H9 (cell line): ENCODE data around the gene SYCN. TPM values are rescaled to one million over a fixed set of nuclear protein-coding genes. Genes with fewer than 3 reads are reported as not detected.

Source experiments
- DNase-seq: peaks from one replicate; pipeline ENCODE4 v3.0.0-alpha.2; 2017
- H2AFZ ChIP-seq: one replicate; pipeline ENCODE4 v1.6.1; 2013; ENCODE audit warnings: mild to moderate bottlenecking, low read length, control low read depth, moderate library complexity
- H2AK5ac ChIP-seq: 2 replicates; pipeline ENCODE4 v1.6.1; 2013; ENCODE audit warnings: low read length, control low read depth, mixed read lengths; ENCODE audit not compliant: insufficient read length
- H2BK120ac ChIP-seq: one replicate; pipeline ENCODE4 v1.6.1; 2013; ENCODE audit warnings: low read depth, mild to moderate bottlenecking, low read length, control low read depth, inconsistent platforms; ENCODE audit not compliant: poor library complexity, severe bottlenecking
- H2BK12ac ChIP-seq: 2 replicates; pipeline ENCODE4 v1.6.1; 2013; ENCODE audit warnings: low read length, control low read depth, mixed read lengths, low read depth; ENCODE audit not compliant: insufficient read length
- H2BK15ac ChIP-seq: 2 replicates; pipeline ENCODE4 v1.6.1; 2013; ENCODE audit warnings: low read depth, low read length, control low read depth
- H2BK20ac ChIP-seq: one replicate; pipeline ENCODE4 v1.6.1; 2013; ENCODE audit warnings: low read depth, mild to moderate bottlenecking, low read length, control low read depth, inconsistent platforms; ENCODE audit not compliant: poor library complexity, severe bottlenecking
- H2BK5ac ChIP-seq: 2 replicates; pipeline ENCODE4 v1.6.1; 2013; ENCODE audit warnings: low read length, control low read depth, mixed read lengths; ENCODE audit not compliant: insufficient read length
- H3K14ac ChIP-seq: 2 replicates; pipeline ENCODE4 v1.6.1; 2013; ENCODE audit warnings: low read length, control low read depth; ENCODE audit not compliant: insufficient read depth
- H3K18ac ChIP-seq: 2 replicates; pipeline ENCODE4 v1.6.1; 2013; ENCODE audit warnings: low read depth, mild to moderate bottlenecking, mixed read lengths, low read length, control low read depth; ENCODE audit not compliant: insufficient read length
- H3K23ac ChIP-seq: 2 replicates; pipeline ENCODE4 v1.6.1; 2013; ENCODE audit warnings: low read length, control low read depth, mixed read lengths, low read depth; ENCODE audit not compliant: insufficient read length
- H3K23me2 ChIP-seq: 2 replicates; pipeline ENCODE4 v1.6.1; 2013; ENCODE audit warnings: low read depth, mild to moderate bottlenecking, mixed read lengths, low read length, control low read depth; ENCODE audit not compliant: insufficient read length, poor library complexity, severe bottlenecking
- H3K27ac ChIP-seq: 2 replicates; pipeline ENCODE4 v1.5.1; 2013; ENCODE audit warnings: low read length, control low read depth, mixed read lengths, low read depth; ENCODE audit not compliant: insufficient read length
- H3K27me3 ChIP-seq: 2 replicates; pipeline ENCODE4 v1.6.1; 2013; ENCODE audit warnings: low read length, control low read depth, inconsistent platforms; ENCODE audit not compliant: insufficient read depth
- H3K4ac ChIP-seq: 2 replicates; pipeline ENCODE4 v1.6.1; 2013; ENCODE audit warnings: low read depth, mild to moderate bottlenecking, control low read depth, inconsistent platforms, low read length, moderate library complexity
- H3K4me1 ChIP-seq: 2 replicates; pipeline ENCODE4 v1.6.1; 2013; ENCODE audit warnings: low read length, control low read depth, inconsistent platforms; ENCODE audit not compliant: insufficient read depth
- H3K4me2 ChIP-seq: 2 replicates; pipeline ENCODE4 v1.6.1; 2013; ENCODE audit warnings: low read length, control low read depth, mixed read lengths; ENCODE audit not compliant: insufficient read length, insufficient read depth
- H3K56ac ChIP-seq: 2 replicates; pipeline ENCODE4 v1.6.1; 2013; ENCODE audit warnings: low read depth, mild to moderate bottlenecking, mixed read lengths, low read length, control low read depth; ENCODE audit not compliant: insufficient read length
- H3K79me1 ChIP-seq: 2 replicates; pipeline ENCODE4 v1.6.1; 2013; ENCODE audit warnings: low read depth, mild to moderate bottlenecking, moderate library complexity, low read length, control low read depth, inconsistent platforms; ENCODE audit not compliant: insufficient read depth, poor library complexity, severe bottlenecking
- H3K79me2 ChIP-seq: 2 replicates; pipeline ENCODE4 v1.6.1; 2013; ENCODE audit warnings: low read length, control low read depth, inconsistent platforms; ENCODE audit not compliant: insufficient read depth
- H3K9ac ChIP-seq: 2 replicates; pipeline ENCODE4 v1.6.1; 2013; ENCODE audit warnings: low read length, control low read depth, mixed read lengths; ENCODE audit not compliant: insufficient read length; ENCODE audit errors: extremely low read depth
- H3K9me3 ChIP-seq: one replicate; pipeline ENCODE4 v1.6.1; 2013; ENCODE audit warnings: low read depth, low read length, inconsistent platforms; ENCODE audit not compliant: control insufficient read depth
- H3T11ph ChIP-seq: one replicate; pipeline ENCODE4 v1.6.1; 2013; ENCODE audit warnings: mild to moderate bottlenecking, low read length, control low read depth, inconsistent platforms
- H4K20me1 ChIP-seq: one replicate; pipeline ENCODE4 v1.6.1; 2013; ENCODE audit not compliant: control insufficient read depth, insufficient read length, insufficient read depth
- H4K5ac ChIP-seq: 2 replicates; pipeline ENCODE4 v1.6.1; 2013; ENCODE audit warnings: low read depth, mild to moderate bottlenecking, mixed read lengths, low read length, control low read depth; ENCODE audit not compliant: insufficient read length
- H4K8ac ChIP-seq: replicated peaks from 2 replicates; pipeline ENCODE4 v1.6.1; 2013; ENCODE audit warnings: low read length, control low read depth, mixed read lengths, low read depth; ENCODE audit not compliant: insufficient read length
- H4K91ac ChIP-seq: 2 replicates; pipeline ENCODE4 v1.6.1; 2013; ENCODE audit warnings: low read depth, mild to moderate bottlenecking, moderate library complexity, mixed read lengths, low read length, control low read depth; ENCODE audit not compliant: insufficient read length
- H3K27ac Mint-ChIP-seq, 3 experiments: 2 replicates in 2 of 3; 3 replicates in 1 of 3; pipeline ENCODE4 v1.8.0; 2020 to 2021; ENCODE audit warnings: mixed read lengths in 3 of 3, mild to moderate bottlenecking in 1 of 3, moderate library complexity in 1 of 3
- H3K27me3 Mint-ChIP-seq: 2 replicates; pipeline ENCODE4 v1.8.0; 2021; ENCODE audit warnings: low read depth, mild to moderate bottlenecking, moderate library complexity, mixed read lengths
- H3K36me3 Mint-ChIP-seq, 3 experiments: 2 replicates in 2 of 3; 3 replicates in 1 of 3; pipeline ENCODE4 v1.8.0; 2020 to 2021; ENCODE audit warnings: low read depth in 3 of 3, mixed read lengths in 3 of 3; ENCODE audit not compliant: insufficient read depth in 1 of 3
- H3K4me1 Mint-ChIP-seq, 2 experiments: 2 replicates each; pipeline ENCODE4 v1.8.0; 2020; ENCODE audit warnings: mixed read lengths in 2 of 2
- H3K4me3 Mint-ChIP-seq, 2 experiments: 2 replicates in 1 of 2; 3 replicates in 1 of 2; pipeline ENCODE4 v1.8.0; 2020 to 2021; ENCODE audit warnings: mild to moderate bottlenecking in 2 of 2, mixed read lengths in 2 of 2, moderate library complexity in 1 of 2
- H3K9me3 Mint-ChIP-seq, 2 experiments: 2 replicates in 1 of 2; 3 replicates in 1 of 2; pipeline ENCODE4 v1.8.0; 2020; ENCODE audit warnings: mild to moderate bottlenecking in 2 of 2, mixed read lengths in 2 of 2, moderate library complexity in 1 of 2
- CTCF ChIP-seq: fragments of 200-600 bp; sonication (generic); conservative IDR thresholded peaks from 3 replicates; pipeline ENCODE4 v1.8.0; 2021; ENCODE audit warnings: antibody characterized with exemption, mild to moderate bottlenecking
- WGBS: extraction: QIAGEN DNeasy Blood & Tissue Kit; methylation state at CpG from one replicate; pipeline ENCODE4 v1.1.7; 2013; ENCODE audit warnings: missing lambda C conversion rate, low lambda C conversion rate, mixed read lengths; ENCODE audit not compliant: insufficient read length; ENCODE audit errors: extremely low coverage; 5-methylcytosine and 5-hydroxymethylcytosine counted together
- total RNA-seq: library from RNA; stranded (reverse); gene quantifications from 2 replicates; pipeline ENCODE4 v1.2.1, GENCODE V29; 2021

Gene SYCN
- total RNA-seq, 1 experiment from 2014 or later: not detected

- Histone ChIP-seq H3K4me1 (no peaks in the 10 kb centered on the region), H2BK15ac (no peak overlapping the region), H2BK20ac (no peak overlapping the region), H3K4me2 (no peak overlapping the region), H3T11ph (no peak overlapping the region), H2BK5ac (no peak overlapping the region), H2AK5ac (no peak overlapping the region), H3K23me2 (peaks cover 7% of the 10 kb centered on the region), H4K20me1 (no peaks in the 10 kb centered on the region), H3K56ac (no peak overlapping the region), H3K79me2 (no peaks in the 10 kb centered on the region), H3K79me1 (no peaks in the 10 kb centered on the region), H3K4ac (no peak overlapping the region), H3K9me3 (no peaks in the 10 kb centered on the region), H3K18ac (no peak overlapping the region), H4K91ac (no peak overlapping the region), H3K9ac (no peak overlapping the region), H3K14ac (no peak overlapping the region; the same call in 1 of the 2 replicates), H3K23ac (no peak overlapping the region), H4K8ac (no peak overlapping the region), H3K27me3 (peaks cover 7% of the 10 kb centered on the region; the same call in 1 of the 2 replicates), H2BK120ac (no peak overlapping the region), H3K27ac (no peak overlapping the region), H2AFZ (no peak overlapping the region), H2BK12ac (no peak overlapping the region), H4K5ac (no peak overlapping the region)
- Mint-ChIP-seq H3K4me1 (peaks cover 8 to 33% of the 10 kb centered on the region in 2 experiments), H3K27me3 (peaks cover 69% of the 10 kb centered on the region), H3K27ac (peak overlapping the region in 1 of 3 experiments; percentile 86; a peak in 2 of 7 replicates), H3K4me3 (no peak overlapping the region), H3K36me3 (no peaks in the 10 kb centered on the region), H3K9me3 (no peaks in the 10 kb centered on the region; a peak in 1 of 5 replicates)
- no peak for TF ChIP-seq CTCF
- no peak for DNase-seq
- no CpG with 5 or more reads among the region's 32 CpGs for WGBS
Measured at GRCh38 chr19:39200066-39200802, 3.8 kb downstream of the SYCN start.
